GM19238 (cell line): Measurements from ENCODE around the gene GPR50.

ENCODE experiments used
- DNase-seq: peaks from one replicate; pipeline ENCODE4 v3.0.0; 2011; ENCODE audit warnings: low spot score; ENCODE audit not compliant: insufficient read length

Gene GPR50

GRCh38 chrX:151226941-151227340 is 50.6 kb downstream of the GPR50 start:
- no peak for DNase-seq

GRCh38 chrX:151227627-151228026 is 51.2 kb downstream of the GPR50 start:
- DNase-seq, result no peak

- DNase-seq, result no peak
Observed at GRCh38 chrX:151228935-151229334, 52.6 kb downstream of the GPR50 start.
